Gastroesophageal sphincter (tissue), 3 donors: ENCODE results near the gene CC2D2A.

Experiments used
- CTCF ChIP-seq, 4 experiments: fragments of 200-600 bp in 2 of 4; fragments of 450-650 bp in 2 of 4; sonication (generic) in 1 of 4; IDR thresholded peaks; one replicate each; pipeline ENCODE4 v1.5.1; 2017 to 2019; ENCODE audit warnings: antibody characterized with exemption in 4 of 4, mild to moderate bottlenecking in 2 of 4, moderate library complexity in 2 of 4
- EP300 ChIP-seq: sonication (generic); formaldehyde crosslinking; IDR thresholded peaks from one replicate; pipeline ENCODE4 v1.6.1; 2017; ENCODE audit warnings: antibody characterized with exemption, mild to moderate bottlenecking

DNA sequence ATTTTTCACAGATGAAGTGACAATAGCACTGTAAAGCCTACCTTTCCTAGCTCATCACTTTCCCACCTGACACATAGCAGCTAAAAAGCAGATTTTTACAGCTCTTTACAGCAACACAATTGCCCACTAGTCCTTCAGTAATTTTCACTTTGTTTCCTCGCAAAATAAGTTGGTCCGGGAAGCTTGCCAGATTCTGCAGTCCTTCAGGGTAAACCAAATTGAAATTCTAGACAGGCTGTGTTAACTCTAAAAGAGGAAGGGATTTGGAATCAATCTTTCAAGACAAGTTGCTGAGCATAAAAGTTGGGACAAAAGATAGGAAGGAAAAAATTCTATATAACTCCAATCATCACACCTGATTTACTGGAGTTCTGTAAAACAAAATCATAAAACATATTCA lies 33.2 kb upstream of the CC2D2A start:
- no peak for TF ChIP-seq CTCF (IDR thresholded peaks at IDR 0.05)
- no peak for TF ChIP-seq EP300
